ENCODE measurements around the gene SMOC1.

Gene SMOC1

DNA sequence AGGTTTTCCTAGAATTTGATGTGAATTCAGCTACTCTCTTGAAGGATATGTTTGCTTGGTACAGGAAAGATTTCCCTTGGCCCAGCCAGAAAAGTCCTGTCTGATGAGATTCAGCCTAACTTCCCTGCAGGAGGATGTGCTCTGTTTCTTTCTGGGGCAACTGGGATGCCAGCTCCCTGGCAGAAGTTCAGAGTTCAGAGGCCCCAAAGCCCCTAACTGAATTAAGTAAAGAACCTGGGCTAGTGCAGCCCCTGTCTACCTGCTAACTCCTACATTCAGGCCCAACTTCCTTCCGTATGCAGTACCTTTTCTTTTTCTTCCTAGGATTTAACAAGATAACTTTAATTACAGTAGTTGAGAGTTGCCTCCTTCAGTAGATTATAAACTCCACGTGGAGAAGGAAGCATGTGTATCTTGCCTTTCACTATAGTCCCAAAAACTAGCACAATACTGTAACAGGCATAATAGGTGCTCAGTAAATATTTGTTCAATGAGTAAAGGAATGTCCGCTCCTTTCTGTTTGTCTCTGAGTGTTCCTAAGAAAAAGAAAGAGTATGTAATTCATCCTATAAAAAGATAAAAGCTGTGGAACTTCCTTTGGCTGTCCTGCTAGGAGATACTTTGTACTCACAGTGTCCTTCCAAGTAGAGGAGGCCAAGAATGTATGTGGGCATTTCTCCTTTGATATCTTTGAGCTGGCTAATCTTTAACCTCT is 168.5 kb downstream of the SMOC1 start:
- no peak for DNase-seq

DNA sequence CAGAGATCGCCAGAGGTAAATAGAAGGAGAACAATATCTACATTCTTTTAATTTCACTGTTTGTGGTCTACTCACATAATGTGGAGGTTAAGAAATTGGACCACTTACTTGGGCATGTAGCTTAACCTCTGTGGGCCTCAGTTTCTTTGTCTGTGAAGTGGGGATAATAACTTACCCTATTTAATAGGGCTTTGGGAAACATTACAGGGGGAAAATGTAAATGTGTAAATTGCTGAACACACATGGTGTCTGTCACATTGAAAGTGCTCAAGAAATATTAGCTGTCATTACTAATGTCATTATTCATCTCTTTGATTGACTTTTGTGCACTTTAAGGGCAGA is 169.1 kb downstream of the SMOC1 start:
- DNase-seq: no peak

DNA sequence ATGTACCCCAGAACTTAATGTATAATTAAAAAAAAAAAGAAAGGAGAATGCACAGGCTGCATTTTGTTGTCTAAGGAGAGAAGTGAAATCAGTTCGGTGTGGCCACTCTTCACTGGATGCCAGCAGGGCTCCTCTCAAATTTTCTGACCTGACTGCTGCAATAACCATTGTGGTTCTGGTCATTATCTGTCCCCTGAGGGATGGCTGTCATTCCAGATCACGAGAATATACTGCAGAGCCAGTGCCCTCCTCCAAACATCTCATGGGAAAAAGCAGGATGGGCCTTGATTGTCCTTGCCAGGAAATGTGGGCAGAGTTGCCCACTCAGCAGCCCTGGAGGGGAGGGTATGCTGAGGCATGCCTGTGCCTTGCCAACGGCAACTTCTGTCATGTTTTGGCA is 170.4 kb downstream of the SMOC1 start:
- DNase-seq: no peak

DNA sequence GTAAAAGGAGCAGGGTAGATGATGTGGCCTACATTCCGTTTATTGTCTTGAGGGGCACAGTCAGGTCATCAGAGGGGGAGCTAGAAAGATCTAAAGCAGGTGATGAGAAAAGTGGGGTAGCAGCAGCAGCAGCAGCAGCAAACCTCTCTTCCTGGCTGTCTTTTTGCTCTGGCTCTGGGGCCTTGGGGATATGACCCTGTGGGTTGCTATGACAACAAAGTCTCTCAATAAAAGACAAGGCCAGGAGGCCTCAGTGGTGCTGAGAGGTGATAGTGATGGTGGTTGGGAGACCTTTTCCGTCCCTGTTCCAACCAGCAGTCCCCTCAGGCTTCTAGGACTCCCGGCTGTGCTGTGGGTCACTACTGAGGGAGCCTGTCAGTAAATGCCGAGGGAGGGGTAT is 170.9 kb downstream of the SMOC1 start:
- DNase-seq: no peak

DNA sequence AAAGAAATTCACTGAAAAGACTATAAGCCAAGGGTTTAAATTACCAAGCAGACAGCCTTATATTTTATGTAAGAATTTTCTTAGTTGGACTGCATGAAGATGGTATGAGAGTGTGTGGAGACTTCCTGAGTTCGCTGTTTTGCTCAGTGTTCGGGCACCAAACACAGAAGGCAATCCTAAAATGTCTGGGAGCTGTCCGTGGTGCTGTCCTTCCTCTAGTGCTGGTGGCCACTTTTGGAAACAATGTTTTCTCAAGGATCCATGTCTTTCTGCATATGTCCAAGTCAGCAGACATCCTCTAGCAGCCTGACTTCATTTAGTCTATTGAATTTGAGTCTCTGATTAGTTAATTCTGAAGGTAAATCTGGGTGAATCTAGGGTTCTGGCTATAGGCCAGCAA is 173.8 kb downstream of the SMOC1 start:
- peak in 1 of 2 donors; percentile 6 for DNase-seq

DNA sequence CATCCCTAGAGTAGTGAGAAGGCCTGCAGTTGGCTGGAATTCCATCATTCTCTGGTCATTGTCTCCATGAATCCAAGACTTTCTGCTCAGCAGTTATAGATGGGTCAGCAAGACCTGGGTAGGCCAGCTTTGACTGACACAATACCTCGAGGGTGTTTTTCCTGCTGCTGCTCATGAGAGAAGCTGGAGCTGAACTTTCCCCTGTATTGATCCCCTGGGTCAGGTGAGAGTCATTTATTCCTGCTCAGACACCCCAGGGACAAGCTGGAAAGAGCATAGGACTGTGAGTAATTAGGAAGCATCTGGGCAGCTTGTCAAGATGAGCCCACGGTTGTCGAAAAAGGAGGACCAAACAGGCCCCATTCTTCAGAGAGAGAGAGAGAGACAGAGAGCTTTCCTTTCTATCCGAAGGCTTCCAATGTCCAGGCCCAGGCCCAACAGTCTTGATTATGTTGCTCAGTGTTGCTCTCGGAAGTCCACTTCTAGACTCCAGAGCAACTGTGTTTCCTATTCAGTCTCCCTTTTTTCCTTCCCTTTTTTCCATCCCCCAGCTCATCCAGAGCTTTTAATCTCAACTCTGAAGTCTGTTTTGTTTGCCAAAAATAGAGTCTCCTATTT is 178.4 kb downstream of the SMOC1 start:
- no peak for DNase-seq

DNA sequence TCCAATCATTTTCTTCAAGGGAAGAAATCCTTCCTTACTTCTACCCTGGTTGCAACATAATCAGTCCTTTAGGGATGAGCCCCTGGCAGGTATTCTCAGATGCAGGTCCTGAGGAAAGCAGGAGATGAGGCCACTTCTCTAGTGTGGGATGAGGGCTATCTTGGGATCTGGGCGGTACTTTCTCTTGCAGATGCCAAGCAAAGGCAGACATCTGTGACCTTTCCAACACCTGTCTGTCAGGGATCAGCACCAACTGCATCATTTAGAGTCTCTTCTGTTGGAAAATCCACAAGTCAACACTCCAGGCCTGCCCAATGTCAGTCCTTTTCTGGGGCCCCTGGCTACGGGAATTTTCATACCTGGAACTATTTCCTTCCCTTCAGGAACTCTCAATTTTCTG is 180.3 kb downstream of the SMOC1 start:
- no peak for DNase-seq

DNA sequence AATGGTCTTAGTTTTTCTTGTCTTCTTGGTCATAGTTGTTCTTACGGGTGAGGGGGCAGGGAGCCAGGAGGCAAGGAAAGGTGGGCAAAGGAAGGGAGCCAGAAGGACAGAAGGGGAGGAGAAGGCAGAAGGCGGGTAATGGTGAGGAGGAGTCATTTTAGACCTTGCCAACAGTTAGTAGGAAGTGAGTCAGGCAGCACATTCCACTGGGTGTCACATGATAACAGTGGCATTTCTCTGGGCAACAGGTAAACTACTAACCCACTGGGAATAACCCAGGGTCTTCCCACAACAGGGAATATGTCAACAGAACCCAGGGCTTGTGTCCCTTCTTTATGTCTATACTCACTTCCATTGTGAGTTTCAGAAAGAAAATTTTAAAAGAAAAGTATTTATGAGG is 181.9 kb downstream of the SMOC1 start:
- no peak for DNase-seq

DNA sequence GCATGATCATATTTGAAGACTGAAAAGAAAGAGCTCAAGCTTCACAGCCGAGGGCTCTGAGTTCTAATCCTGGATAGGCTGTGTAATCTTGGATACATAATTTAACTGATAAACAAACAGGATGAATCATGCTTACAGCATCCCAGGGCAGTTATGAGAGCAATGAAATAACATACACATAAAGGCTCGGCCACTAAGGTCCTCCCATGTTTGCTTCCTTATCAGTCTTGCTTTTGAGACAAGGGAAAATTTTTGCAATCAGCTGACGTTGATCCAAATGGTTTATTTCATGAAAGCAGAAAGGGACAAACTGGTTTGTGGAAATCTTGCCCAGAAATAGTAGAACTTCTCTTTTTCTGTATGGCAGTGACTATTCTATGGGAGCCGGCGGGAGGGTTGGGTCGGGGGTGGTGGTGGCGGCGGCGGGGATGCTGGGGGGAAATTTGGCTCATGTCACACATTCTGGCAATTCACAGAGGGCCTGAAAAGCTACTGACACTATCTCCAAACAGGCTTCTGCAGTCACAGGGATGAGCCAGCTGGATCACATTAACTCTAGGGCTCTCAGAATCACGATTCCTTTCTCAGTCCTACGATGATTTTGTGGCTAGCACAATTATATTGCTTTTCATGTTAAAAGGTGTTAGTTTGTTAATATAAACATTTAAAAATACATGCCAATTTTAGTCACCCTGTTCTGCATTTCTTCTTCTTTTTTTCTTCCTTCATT is 185.1 kb downstream of the SMOC1 start:
- DNase-seq: no peak

DNA sequence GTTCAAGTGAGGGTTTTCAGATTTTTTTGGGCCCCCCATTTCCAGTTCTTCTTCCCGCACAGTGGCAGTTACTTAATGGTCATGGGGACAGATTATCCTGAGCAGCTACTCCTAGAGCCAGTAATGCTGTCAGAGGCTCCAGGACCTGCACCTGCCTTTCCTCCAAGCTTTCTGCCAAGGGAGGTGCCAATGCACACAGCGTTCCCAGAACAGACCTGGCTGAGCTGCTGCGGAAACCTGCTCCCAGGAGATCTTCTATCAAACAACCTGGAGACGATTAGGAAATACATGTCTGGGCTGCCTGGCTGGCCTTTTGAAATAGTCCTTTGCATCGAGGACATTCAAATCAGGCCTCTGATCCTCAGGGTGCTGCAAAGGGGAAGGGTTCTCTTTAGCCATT is 188.6 kb downstream of the SMOC1 start:
- no peak for DNase-seq

DNA sequence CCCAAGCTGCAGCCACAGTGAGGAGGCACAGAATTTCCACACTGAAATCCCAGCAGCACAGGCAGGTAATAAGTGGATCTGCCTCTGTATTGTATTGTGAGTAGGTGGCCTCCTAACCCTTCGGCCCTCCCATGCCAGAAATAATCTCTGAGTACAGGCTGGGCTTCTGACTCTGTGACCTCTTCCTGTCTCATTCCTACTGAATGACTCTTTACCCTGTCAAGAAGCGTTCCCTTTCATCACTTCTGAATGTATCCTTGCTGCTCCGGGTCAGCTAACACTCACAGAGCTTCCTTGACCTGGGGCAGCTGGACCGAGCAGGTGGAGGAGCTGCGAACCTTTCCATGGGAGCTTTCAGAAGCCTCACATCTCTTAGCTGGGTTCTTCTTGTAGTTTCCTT is 190.0 kb downstream of the SMOC1 start:
- DNase-seq: no peak

DNA sequence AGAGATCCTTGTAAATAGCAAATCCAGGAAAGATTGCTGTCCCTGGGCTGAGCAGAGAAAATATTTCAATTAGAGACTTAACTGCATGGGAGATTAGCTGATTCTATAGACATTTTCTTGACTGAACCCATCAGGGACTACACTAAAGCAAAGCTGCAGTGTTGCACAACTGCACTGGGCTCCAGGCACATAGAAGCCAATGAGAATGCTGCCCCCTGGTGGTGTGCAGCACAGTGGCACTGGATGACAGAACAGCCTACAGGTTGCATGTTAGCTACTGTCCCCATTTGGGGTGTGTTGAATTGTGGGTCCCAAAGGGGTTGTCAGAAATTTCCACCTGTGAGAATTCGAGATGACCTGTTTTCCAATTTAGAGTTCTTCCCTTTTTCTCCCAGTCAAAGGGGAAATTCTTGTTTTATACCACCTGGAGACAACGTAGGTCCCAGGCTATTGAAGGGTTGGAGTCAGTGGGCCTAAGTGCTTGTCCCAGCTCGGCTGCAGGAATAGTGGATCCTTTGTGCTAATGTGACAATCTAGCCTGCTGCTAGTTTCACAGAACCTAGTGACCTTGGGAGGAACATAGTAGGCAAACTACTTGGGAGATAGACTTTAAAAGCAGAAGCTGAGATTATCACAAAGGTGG is 194.8 kb downstream of the SMOC1 start:
- peak; percentile 69 to 82 for DNase-seq

DNA sequence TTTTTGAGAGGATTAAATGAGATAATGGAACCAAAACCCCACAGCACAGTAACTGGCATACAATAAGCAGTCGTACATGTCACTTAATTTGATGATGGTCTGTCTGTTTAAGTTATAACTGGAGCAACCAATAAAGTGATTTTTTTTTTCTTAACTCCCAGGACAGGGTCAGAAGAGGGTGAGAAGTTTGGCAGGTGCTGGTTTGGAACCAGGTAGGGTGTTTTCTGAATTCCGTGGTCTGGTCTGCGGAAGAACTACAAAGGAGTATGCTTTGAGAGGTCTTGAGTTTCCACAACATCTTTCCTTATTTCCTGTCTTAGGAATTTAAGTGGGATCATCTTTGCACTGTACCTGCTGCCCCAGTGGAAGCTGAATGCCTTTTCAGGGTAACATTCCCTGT is 197.8 kb downstream of the SMOC1 start:
- no peak for DNase-seq

DNA sequence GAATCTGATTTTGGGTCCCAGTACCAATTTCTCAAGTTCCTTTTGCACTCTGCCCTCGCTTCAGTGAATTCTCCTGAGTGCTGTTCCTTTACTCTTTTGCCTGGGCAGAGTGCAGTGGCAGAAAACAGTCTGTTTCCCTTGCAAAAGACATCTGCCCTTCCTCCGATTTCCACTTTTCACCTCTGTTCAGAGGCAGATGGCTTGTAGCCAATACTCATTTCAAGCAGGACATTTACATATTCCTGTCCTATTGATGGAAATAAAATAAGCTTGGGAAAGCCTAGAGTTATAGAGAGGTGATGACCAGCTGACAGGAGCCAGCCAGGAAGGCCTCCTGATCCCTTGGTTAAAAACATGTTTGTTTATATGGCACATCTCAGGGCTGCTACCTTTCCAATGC is 198.5 kb downstream of the SMOC1 start:
- no peak for DNase-seq

DNA sequence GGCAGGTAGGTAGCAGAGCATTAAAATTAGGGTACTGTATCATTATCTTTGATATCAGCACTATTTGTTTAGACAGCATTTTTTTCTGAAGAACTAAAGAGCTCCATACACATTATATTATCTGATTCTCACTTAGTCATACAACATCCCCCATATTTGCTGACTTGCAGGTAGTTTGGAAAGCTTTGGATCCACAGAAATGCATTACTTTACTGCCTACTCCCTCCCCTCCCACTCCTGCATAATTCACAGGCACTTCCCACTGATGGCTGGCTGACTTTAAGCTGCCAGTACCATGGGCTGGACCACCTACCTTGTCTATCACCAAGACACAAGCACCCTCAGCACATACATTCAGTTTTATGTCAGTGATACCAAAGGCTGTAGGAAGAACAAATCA is 199.1 kb downstream of the SMOC1 start:
- DNase-seq: no peak

DNA sequence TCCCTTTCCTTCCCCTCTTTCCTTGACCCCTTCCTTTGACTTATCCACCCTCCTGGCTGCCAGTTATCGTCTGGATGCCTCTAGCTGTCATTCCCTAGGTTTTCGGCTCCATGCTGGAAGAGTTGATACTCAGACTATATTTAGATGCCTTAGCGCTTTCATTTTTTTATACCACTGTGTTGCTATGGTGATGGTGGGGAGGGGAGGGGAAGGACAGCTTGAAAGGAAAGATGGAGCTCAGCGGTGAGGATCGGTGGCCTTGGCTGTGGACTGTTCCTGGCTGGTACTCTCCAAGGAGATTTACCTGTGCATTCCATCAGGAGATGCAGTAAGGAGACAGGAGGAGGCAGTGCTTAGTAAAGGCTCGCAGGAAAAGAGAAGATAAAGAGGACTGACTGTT is 200.9 kb downstream of the SMOC1 start:
- no peak for DNase-seq

Data from inflammatory macrophage (primary cell).